Stimulated activated CD4-positive, alpha-beta T cell treated with anti-CD3 and anti-CD28 coated beads, Interleukin-15, amount 100 ng/mL, for 24 hours (primary cell): ENCODE results near the gene ATP9B.

Source experiments
- DNase-seq: peaks from one replicate; pipeline ENCODE4 v3.0.0-alpha.2; 2020

The ATP9B gene

GRCh38 chr18:79200546-79201268, 131.5 kb downstream of the ATP9B start:
- peak; percentile 31 for DNase-seq

- peak; percentile 52 for DNase-seq
These were observed 133.9 kb downstream of the ATP9B start for GRCh38 chr18:79203017-79203605.

DNA sequence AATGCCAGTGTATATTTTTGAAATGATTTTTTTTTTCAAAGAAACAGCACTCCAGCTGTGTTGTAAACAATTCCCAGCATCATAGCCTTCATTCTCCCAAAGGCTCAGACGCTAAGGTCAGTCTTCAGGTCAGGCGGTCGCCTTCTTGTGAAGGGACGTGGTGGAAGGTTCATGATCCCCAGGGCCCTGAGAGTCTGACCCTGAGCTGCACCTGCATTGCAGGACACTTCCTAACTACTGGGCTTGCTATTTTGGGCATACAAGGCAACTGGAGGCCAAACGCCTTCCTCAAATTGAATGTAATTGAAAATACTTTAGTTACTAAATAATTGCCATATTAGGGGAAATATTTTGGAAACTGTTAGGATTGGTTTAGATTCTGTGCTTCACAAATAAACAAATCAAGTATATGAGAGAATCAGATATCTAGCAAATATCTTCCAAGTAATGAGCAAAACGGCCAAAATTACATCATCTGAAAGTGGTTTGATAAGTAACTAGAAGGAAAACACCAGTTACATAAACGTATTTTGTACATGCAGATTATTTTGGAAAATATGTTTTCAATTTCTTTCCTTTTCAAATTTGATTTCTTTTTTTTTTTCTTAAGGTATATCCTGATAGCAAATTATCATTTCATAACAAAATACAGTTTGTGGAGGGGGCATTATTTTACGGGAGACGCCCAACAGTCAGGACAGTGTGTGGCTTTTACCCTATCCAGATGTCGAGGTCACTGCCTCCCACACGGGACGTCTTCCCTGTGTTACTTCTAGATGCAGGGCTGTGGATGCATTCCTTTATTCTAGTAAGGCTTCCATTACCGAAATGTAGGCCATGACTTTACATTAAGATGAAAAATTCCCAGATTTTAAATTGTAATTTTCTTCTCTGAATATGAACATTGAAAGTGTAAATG, 136.0 kb downstream of the ATP9B start:
- DNase-seq, result no peak

- no peak for DNase-seq
These were observed 137.2 kb downstream of the ATP9B start for GRCh38 chr18:79206444-79206843.

- DNase-seq, result no peak
These were observed 139.7 kb downstream of the ATP9B start for GRCh38 chr18:79208906-79209305.

DNA sequence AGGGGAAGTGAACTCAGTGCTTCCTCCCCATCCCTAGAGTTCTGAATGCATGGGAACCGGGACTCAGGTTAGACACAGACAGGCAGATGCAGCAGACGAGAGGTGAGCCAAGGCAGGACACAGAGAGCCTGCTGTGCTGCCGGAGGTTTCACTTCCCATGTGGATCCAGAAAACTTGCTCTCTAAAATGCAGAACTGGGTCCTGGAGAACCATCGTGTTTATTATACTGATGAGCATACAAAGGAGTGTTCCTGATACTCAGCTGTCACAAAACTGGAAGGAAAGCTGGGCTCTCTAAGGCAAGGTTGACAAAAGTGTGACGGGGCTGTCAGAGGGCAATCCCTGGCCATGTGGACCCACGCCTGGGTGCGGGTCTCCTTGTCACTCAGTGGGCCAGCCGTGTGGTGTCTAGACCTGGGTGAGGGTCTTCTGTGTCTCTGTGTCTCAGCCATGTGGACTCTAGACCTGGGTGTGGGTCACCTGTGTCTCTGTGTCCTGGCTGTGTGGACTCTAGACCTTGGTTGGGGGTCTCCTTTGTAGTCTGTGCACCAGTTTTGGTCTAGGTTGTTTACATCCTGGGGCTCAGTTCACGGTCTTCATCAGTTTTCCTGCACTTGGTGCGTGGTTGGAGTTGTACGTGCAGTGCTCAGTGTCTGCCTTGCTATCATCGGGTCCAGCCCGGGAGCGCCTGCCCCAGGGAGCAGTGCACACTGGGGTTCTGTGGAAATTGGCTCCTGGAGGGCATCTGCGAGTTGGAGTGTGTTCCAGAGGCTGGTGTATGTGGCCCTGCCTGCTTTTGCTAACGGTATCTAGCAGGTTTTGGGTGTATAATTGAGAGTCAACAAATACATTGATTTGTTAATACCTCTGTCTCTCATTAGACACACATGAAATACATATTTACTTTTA, 141.1 kb downstream of the ATP9B start:
- DNase-seq, result no peak

DNA sequence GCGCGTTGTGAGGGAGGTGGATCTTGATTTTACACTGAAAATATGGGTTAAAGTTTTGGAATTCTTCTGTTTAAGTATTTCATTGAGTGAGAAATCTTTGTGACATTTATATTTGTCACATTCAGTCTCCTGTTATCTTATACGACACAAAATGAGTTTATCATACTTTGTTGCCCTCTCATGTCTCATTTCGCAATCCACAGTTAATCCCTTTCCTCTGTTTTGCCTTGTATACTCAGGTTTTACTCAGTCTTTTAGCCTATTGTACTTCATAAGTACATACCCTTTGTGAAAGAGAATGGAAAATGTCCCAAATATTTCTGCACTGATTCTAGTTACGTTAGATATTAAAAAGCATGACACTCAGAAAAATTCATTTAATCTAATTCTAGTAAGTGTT, 142.7 kb downstream of the ATP9B start:
- no peak for DNase-seq

- DNase-seq, result no peak
These were observed 144.9 kb downstream of the ATP9B start for GRCh38 chr18:79214056-79214455.

- no peak for DNase-seq
These were observed 147.0 kb downstream of the ATP9B start for GRCh38 chr18:79216176-79216575.

DNA sequence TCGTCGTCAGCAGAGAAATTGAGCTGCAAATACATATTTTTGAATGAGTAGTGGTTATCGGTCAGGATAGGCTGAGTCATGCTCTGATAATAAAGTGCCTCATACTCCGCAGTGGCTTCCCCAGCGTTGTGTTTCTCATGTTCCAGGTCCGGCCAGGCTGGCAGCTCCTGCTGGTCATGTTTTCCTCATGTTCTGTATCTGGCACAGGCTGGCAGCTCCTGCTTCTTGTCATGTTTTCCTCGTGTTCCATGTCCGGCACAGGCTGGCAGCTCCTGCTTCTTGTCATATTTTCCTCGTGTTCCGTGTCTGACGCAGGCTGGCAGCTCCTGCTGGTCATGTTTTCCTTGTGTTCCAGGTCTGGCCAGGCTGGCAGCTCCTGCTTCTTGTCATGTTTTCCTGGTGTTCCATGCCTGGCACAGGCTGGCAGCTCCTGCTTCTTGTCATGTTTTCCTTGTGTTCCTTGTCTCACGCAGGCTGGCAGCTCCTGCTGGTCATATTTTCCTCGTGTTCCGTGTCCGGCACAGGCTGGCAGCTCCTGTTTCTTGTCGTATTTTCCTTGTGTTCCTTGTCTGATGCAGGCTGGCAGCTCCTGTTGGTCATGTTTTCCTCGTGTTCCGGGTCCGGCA, 148.9 kb downstream of the ATP9B start:
- no peak for DNase-seq

DNA sequence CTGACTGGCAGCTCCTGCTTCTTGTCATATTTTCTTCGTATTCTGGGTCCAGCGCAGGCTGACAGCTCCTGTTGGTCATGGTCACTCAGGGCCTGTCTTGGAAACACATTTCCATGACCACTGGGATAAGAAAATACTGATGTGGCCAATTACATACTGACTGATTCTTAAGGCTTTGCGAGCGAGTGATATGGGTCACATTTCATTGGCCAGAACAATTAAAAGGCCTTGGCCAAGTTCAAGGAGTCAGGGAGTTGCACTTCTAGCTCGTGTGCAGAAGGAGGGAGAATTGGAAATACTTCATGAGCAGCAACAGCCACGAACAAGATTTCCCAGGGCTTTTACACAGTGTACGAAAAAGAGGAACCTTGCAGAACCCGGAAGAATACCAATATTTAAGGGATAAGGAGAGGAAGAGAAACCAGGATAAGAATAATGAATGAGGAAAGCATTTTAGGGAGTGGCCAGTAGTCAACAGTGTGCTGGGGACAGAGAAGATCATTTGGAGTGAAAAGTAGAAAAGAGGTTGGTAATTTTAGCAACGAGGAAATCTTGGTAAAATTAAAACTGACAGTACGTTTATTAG, 149.5 kb downstream of the ATP9B start:
- no peak for DNase-seq

DNA sequence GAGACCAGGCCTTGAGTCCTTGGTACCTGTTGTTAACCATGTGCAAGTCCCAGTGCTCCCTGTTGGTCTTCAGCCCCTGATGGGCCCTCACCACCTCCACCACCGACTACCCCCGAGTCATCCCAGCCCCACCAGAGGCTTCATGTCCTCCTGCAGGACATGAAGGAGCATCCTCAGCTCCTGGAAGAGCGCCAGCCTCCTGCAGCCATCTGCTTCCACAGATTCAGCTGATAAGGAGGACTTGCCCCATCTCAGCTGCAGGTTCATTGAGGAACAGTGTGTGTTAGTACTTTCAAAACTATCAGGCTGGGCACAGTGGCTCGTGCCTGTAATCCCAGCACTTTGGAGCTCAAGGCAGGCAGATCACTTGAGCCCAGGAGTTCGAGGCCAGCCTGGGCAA, 151.9 kb downstream of the ATP9B start:
- no peak for DNase-seq

- DNase-seq, result no peak
These were observed 153.6 kb downstream of the ATP9B start for GRCh38 chr18:79222790-79223189.

- DNase-seq, result no peak
These were observed 154.2 kb downstream of the ATP9B start for GRCh38 chr18:79223431-79223830.

DNA sequence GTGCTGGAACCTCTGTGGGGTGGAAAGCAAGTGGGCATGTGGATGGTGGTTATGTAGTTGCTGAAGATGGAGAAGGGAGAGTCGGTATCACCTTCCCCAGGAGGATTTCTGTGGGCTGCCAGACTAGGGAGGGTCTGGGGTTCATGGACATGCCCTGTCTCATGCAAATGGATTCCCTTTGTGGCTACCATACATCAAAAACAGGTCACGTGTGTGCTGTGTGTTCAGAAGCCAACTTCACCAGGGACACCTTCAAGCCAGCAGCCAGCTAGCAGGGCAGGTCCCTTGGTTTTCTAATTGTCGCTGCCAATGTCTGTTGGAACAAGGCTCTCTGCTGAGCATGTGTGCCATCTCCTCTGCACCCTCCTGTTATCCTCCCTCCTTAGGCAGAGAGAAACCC, 155.2 kb downstream of the ATP9B start:
- DNase-seq, result no peak

- DNase-seq, result no peak
These were observed 158.4 kb downstream of the ATP9B start for GRCh38 chr18:79227621-79228020.

- DNase-seq, result no peak
These were observed 160.2 kb downstream of the ATP9B start for GRCh38 chr18:79229431-79229830.

DNA sequence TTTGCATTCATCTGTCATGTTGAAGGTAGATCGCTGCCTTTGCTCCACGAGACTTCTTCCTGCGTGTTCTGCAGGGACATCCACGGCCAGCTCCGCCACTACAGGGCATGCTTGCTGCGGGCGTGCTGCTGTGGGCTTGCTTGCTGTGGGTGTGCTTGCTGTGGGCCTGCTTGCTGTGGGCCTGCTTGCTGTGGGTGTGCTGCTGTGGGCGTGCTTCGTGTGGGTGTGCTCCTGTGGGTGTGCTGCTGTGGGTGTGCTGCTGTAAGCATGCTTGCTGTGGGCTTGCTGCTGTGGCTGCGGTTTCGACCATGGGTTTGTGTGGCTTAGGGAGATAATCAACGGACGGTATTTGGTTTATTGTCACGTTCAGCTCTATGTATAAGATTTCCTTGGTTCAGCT, 165.2 kb downstream of the ATP9B start:
- no peak for DNase-seq

DNA sequence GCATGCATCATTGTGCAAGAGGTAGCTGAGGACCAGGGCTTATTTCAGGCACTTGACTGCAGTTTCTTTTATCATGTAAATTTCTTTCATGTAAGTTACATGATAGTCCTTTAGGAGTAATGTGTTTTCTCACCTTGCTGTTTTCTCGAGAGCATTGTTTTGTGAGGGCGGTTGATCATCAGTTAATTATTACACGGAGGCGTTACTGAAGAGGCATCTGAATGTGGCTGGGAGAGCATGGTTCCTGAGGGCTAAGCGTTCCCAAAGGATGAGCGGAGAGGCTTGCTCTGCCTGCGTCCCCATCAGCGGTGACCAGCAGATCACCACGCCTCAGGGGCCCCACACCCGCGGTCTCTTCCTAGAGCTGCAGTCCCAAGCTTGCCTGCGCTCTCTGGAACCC, 170.4 kb downstream of the ATP9B start:
- no peak for DNase-seq

GRCh38 chr18:79241755-79242154, 172.6 kb downstream of the ATP9B start:
- DNase-seq, result no peak

- DNase-seq, result no peak
These were observed 173.1 kb downstream of the ATP9B start for GRCh38 chr18:79242246-79242645.

- no peak for DNase-seq
These were observed 176.4 kb downstream of the ATP9B start for GRCh38 chr18:79245517-79246001.
